Stimulated activated CD8-positive, alpha-beta memory T cell treated with anti-CD3 and anti-CD28 coated beads, Interleukin-4, amount 100 ng/mL, for 24 hours (primary cell): ENCODE data around the gene SF3B6.
"Not testable (repeated sequence)": the region's sequence is repeated elsewhere in the genome, so short reads cannot be mapped to it uniquely, and the experiment has no call there.

Experiments used
- DNase-seq: peaks from one replicate; pipeline ENCODE4 v3.0.0-alpha.2; 2020; ENCODE audit warnings: low read depth

Gene SF3B6

GRCh38 chr2:24093270-24093669 lies 17.1 kb upstream of the SF3B6 start:
- DNase-seq, result not testable (repeated sequence)

DNA sequence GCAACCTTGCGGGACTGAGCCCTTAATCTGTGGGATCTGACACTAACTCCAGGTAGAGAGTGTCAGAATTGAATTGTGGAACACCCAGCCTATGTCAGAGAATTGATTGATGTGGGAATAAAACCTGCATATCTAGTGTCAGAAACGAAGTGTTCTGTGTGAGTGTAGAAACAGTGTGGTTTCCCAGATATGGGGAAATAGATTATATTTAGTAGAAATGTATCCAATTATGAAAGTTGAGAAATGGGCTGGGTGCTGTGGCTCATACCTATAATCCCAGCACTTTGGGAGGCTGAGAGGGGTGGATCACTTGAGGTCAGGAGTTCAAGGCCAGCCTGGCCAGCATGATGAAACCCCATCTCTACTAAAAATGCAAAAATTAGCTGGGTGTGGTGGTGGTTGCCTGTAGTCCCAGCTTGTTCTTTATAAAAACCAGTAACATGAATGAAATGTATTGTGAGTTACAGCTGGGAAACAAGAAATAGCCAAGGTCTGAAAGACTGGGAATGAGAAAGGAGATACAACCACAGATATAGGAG lies 12.8 kb upstream of the SF3B6 start:
- no peak for DNase-seq

DNA sequence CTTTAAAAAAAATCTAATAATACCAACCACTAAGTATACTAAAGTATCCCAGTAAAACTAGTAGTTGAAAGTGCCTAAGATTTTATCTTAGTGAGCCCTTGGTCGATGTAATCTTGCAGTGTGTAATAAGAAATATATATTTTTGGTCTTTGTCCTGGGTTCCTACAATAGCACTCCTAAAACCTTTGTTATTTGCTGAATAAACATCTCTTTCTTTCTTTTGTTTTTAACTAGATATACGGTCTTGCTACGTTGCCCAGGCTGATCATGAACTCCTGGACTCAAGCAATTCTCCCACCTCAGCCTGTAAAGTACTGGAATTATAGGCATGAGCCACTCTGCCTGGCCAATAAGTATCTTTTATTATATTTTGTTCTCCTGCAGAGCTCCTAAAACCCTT lies 10.9 kb upstream of the SF3B6 start:
- no peak for DNase-seq

DNA sequence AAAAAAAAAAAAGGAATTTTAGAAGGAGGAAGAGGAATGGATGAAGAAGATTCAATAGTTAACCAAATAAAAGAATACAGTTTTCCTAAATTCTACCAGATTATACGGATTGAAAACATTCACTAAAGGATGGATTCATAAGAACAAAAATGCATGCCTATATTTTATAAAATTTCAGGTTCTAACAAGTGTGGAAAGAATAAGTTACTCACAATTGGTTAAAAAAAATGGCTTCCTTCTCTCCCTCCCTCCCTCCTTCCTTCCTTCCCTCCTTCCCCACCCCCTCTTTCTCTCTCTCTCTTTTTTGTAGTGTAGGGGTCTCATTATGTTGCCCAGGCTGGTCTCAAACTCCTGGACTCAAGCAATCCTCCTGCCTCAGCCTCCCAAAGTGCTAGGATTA lies 10.1 kb upstream of the SF3B6 start:
- DNase-seq, result no peak

GRCh38 chr2:24085200-24085489 lies 9.0 kb upstream of the SF3B6 start:
- no peak for DNase-seq

DNA sequence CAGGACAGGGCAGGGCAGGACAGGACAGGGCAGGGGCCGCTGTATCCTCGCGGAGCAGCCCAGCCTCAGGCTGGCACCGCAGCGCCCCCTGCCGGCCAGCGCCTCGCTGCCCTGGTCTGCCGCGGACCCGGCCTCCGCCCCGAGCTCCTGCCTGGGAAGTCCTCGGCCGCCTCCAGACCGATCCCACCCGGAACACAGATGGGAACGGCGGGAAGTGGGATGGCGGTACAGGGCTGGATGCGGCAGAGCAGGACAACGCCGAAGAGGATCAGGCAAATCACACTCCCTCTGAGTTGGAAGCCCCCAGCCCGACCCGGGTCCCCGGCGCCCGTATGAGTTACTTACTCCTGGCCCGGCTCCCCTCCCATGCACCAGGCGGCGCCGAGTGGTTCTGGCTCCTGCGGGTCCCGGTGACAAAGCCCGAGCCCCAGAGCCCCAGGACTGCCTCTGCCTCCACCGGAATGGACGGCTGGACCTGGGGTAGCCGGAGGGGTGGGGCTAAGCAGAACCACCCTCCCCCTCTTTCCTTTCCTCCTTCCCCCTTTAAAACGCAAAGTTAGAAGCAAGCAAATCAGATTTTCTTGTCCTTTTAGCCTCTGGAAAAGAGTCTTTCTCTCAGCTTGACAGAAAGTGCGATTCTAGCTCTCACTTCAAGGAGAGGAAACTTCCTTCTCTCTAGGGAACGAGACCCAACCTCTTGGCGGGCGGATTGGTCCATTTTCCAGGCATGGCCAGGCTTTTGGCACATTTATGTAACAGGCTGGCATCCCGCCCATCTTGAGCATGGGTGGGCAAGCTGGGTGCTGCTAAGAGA lies 8.5 kb upstream of the SF3B6 start, which contains the start of gene TP53I3:
Gene TP53I3 (minus strand): TSS at position 449 of the 814 bp plus-strand sequence. CDS start 508 bp downstream, outside the sequence.
- peak; percentile 78 for DNase-seq

- peak; percentile 15 for DNase-seq
Measured at GRCh38 chr2:24083567-24084385, 7.7 kb upstream of the SF3B6 start.

GRCh38 chr2:24082787-24083566 lies 6.9 kb upstream of the SF3B6 start:
- no peak for DNase-seq

DNA sequence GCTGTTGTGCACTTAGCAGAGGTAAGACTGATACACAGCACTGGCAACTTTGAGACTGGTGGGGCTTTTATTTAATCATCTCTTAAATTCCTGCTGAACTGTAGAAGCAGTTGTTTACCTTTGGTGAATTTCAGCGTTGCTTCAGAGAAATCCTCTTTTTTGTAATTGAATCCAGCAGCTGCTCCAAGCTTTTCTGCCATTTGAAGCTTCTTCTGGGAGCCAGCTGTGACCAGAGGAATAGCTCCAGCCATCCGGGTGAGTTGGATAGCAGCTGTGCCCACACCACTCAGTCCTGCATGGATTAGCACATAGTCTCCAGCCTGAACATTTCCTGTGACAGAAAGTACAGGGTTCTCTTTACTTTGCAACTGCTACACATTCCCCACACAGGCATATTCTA lies 4.6 kb upstream of the SF3B6 start:
- no peak for DNase-seq

GRCh38 chr2:24077879-24078278 lies 1.8 kb upstream of the SF3B6 start:
- DNase-seq, result no peak

- no peak for DNase-seq
Measured at GRCh38 chr2:24077535-24077877, 1.4 kb upstream of the SF3B6 start.

DNA sequence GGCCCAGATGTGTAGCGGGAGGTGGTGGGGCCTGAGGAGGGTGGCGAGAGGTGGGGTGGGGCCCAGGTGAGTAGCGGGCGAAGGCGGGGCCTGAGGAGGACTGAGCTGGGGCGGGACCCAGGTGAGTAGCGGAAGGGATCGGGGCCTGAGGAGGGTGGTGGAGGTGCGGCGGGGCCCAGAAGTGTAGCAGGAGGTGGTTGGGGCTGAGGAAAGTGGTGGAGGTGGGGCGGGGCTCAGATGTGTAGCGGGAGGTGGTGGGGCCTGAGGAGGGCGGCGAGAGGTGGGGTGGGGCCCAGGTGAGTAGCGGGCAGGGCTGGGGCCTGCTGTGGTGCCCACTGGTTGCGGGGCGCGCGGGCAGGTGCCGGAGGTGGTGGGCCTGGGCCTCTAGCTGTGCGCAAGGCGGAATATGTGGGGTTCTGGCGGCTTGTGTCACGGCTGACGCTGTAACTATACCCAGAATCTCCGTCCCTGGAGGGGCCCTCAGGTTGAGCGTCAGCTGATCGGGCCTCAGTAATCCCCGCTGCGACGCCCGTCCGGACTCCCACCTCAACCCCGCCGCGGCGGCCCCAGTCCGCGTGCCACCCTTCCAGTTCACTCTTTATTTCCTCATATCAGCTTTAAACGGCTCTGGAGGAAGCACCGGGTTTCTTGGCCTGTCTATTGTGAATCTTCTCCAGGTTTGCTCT lies 866 bp upstream of the SF3B6 start:
- no peak for DNase-seq

DNA sequence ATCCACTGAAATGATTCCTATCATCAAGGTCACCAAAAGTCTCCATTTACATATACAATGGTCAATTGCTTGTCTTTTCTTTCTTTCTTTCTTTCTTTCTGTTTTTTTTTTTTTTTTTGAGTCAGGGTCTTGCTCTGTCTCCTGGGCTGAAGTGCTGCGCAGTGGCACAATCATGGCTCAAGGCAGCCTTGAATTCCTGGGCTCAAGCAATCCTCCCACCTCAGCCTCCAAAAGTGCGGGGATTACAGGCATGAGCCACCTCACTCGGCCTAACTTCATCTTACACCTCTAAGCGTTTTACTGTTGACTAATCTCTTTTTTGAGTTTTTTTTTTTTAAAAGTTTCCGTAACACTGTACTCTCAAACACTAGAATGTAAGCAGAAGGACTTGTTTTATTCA lies 867 bp downstream of the SF3B6 start:
- no peak for DNase-seq

DNA sequence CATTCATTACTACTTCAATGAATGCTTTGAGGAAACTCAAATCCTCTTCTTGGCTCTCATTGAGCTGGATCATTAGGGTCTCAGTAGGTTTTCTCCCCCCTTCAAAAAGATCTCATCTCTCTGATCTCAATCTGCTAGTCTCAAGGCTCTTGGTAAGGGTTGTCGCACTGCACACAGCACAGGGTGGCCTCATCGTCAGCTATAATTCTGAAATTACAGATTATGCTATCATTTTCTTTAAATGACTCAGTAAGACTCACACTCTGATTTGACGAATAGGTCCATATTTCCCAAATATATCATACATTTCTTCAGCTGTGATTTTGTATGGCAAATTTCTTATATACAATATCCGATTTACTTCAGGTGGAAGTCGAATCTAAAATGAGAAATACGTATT lies 2.3 kb downstream of the SF3B6 start:
- no peak for DNase-seq

DNA sequence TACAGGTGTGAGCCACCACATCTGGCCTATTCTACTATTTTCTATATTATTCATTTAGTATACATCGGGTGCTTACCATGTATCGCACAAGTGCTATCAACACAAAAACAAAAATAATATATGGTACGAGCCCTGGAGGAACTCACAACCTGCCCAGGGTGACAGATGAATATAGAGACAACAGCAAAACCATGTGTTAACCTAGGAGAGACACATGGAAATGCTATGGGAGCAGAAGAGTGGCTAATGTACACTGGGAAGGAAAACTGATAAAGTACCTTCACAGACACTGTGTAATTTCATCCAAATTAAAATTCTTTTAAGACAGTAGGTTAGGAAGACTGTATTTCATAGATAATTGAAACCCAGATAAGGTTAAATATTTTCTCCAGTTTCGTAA lies 3.9 kb downstream of the SF3B6 start:
- no peak for DNase-seq

DNA sequence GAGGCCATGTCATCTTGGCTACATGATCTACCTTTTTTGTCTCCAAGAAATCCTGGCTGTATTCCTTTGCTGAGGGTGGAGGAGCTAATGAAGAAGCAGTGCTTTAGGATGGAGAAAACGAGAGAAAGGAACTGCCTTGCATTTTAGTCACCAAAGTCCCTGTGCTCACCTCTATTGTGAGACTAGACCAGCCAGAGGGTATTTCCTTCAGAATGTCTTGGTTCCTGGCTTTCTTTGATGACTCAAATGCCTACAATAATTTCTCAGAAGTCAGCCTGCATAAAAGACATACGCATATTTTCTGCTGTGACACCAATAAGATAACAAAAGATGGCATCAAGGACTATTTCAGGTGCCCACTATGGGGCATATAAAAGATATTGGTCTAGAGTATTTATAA lies 10.8 kb downstream of the SF3B6 start:
- DNase-seq, result no peak

DNA sequence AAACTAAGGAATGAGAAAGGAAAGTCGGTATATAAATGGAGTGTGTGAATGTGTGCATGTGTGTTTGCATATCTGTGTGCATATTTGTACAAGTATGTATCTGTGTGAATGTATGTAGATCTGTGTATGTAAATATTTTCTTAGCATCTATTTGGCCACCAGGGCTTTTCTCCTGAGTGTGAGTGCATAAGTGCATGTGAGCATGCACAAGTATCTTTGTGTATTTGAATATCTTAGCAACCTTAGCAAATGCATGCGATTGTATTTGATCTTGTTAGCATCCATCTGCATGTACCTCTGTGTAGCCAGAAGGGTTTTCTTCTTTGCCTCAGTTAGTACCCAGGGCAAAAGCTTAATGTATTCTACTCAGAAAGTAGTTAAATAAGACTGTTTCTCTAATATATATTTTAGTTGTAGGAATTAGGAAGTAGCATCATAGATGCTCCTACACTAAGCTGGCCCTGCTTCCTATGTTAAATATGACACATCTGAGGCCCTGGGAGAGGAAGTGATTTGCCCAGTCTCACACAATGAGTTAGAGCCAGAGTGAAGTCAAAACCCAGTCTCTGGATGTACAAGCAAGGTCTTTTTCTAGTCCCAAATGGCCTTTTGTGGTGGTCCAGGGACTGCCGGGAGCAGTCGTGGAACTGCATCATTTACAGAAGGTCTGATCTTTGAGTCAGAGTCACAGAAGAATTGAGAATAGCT lies 17.4 kb downstream of the SF3B6 start:
- no peak for DNase-seq

DNA sequence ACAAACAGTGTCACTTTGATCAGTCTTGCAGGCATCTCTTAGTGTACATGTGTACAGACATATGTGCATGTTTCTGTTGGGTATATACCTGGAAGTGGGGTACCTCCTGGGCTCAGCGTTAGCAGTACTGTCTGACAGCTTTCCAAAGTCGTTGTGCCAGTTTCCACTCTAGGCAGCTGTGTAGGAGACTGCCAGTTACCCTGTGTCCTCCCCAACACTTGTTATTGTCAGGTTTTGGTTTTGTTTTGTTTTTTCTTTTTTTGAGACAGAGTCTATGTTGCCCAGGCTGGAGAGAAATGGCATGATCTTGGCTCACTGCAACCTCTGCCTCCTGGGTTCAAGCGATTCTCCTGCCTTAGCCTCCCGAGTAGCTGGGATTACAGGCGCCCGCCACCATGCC lies 20.4 kb downstream of the SF3B6 start:
- DNase-seq, result no peak

DNA sequence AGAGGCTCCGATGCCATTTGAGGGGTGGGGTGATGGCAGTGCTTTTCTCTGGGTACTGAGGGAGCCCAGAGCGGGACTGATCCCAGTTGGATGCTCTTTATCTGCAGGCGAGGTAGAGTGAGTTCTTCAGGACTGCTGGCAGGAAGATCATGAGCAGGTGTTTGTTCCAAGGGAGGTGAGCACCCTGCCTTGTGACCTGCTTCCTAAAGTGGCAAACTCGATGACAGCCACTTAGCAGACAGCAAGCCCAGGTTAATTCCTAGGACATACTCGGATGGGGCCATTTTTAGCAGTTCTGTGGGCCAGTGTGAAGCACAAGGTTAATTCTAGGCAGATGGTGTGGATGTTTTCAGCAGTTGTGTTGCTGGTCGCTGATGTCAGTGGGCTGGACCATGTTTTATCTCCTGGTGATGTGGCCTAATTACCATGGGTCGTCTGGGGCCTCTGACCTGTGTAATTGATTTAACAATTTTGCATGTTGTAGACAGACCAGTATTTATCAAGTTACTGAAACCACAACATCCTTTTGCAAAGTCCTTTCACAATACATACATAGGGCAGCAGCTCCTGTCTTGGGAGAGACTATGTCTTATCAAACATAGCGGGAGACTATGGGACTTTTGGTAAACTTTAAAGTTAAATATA lies 21.6 kb downstream of the SF3B6 start:
- DNase-seq, result no peak

DNA sequence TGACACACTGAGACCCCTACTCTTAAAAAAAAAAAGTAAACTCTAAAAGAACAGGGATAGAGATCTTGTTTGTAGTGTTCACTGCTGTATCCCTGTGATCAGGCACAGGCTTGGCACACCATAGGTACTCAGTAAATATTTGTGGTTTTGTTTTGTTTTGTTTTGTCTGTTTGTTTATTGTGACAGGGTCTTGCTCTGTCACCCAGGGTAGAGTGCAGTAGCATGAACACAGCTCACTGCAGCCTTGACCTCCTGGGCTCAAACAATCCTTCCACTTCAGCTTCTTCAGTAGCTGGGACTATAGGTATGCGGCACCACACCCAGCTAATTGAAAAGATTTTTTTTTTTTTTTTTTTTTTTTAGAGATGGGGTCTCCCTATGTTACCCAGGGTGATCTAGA lies 23.2 kb downstream of the SF3B6 start:
- no peak for DNase-seq

- DNase-seq, result no peak
Measured at GRCh38 chr2:24051833-24052232, 24.3 kb downstream of the SF3B6 start.
